Measurements from ENCODE around the gene MSL3.

The MSL3 gene

DNA sequence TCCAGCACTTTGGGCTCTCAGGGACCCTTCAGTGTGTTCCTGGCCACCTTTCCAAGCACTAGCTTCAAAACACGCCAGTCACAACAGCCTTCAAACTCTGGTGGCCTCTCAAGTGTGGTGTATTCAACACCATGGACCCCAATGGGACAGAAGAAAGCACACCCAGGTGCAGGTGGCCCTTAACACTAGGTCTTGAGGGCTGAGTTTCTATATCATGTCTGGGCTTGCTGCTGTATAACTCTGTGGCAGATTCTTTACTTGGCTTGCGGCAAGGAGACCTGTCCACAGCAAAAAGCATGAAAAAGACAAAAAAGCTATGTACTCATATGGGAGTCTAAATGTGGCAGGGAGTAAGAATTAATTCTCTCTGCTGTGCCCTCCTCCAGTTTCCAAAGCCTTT lies 23.1 kb downstream of the MSL3 start:
- ChIA-PET CTCF (no interaction called here), POLR2A (no interaction called here)
- DNase-seq (ENCODE audit: extremely low spot score): no peak
- TF ChIP-seq ELF4 (IDR thresholded peaks at IDR 0.05) (no peak), ARNT (IDR thresholded peaks at IDR 0.05) (no peak), L3MBTL2 (conservative IDR thresholded peaks at IDR 0.05) (no peak), LEF1 (IDR thresholded peaks at IDR 0.05; ENCODE audit: borderline replicate concordance) (no peak), FOXM1 (IDR thresholded peaks at IDR 0.05; ENCODE audit: borderline replicate concordance) (no peak), HDGF (IDR thresholded peaks at IDR 0.05; ENCODE audit: borderline replicate concordance) (no peak), ZNF384 (IDR thresholded peaks at IDR 0.05) (no peak), NFRKB (IDR thresholded peaks at IDR 0.05) (no peak), TARDBP (IDR thresholded peaks at IDR 0.05) (no peak)
- TF ChIP-seq, protein P1, sequence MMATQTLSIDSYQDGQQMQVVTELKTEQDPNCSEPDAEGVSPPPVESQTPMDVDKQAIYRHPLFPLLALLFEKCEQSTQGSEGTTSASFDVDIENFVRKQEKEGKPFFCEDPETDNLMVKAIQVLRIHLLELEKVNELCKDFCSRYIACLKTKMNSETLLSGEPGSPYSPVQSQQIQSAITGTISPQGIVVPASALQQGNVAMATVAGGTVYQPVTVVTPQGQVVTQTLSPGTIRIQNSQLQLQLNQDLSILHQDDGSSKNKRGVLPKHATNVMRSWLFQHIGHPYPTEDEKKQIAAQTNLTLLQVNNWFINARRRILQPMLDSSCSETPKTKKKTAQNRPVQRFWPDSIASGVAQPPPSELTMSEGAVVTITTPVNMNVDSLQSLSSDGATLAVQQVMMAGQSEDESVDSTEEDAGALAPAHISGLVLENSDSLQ (IDR thresholded peaks at IDR 0.05): no peak

GRCh38 chrX:11781734-11782370 lies 23.8 kb downstream of the MSL3 start:
- CTCF ChIA-PET: no interaction called here
- TF ChIP-seq ELF4 (IDR thresholded peaks at IDR 0.05) (no peak), NFRKB (IDR thresholded peaks at IDR 0.05) (no peak), FOXA1 (IDR thresholded peaks at IDR 0.05) (no peak), ARNT (IDR thresholded peaks at IDR 0.05) (no peak), L3MBTL2 (conservative IDR thresholded peaks at IDR 0.05) (no peak), LEF1 (IDR thresholded peaks at IDR 0.05; ENCODE audit: borderline replicate concordance) (no peak), HDGF (IDR thresholded peaks at IDR 0.05; ENCODE audit: borderline replicate concordance) (no peak), TARDBP (IDR thresholded peaks at IDR 0.05) (no peak), FOXK2 (IDR thresholded peaks at IDR 0.05) (no peak), SUZ12 (IDR thresholded peaks at IDR 0.05) (no peak), ZNF384 (IDR thresholded peaks at IDR 0.05) (no peak), BHLHE40 (IDR thresholded peaks at IDR 0.05; ENCODE audit: borderline replicate concordance) (no peak), SP1 (IDR thresholded peaks at IDR 0.05) (no peak), CTBP1 (IDR thresholded peaks at IDR 0.05; ENCODE audit: borderline replicate concordance) (no peak), FOXM1 (IDR thresholded peaks at IDR 0.05; ENCODE audit: borderline replicate concordance) (no peak)
- TF ChIP-seq, protein P1 (IDR thresholded peaks at IDR 0.05): no peak
- no peak for DNase-seq (ENCODE audit: extremely low spot score)
- POLR2A ChIA-PET: no interaction called here

GRCh38 chrX:11784543-11784942 lies 26.5 kb downstream of the MSL3 start:
- ChIA-PET CTCF (interaction anchor here (0.6 kb wide), 1 partner anchor 1096 kb away, joined by 3 read pairs; no protein-coding TSS in a partner anchor), POLR2A (no interaction called here)
- DNase-seq (ENCODE audit: extremely low spot score): no peak
- TF ChIP-seq HDGF (IDR thresholded peaks at IDR 0.05; ENCODE audit: borderline replicate concordance): no peak
- no peak for TF ChIP-seq NFRKB (IDR thresholded peaks at IDR 0.05)
- TF ChIP-seq SUZ12 (IDR thresholded peaks at IDR 0.05): no peak
- no peak for TF ChIP-seq L3MBTL2 (conservative IDR thresholded peaks at IDR 0.05)
- no peak for TF ChIP-seq ARNT (IDR thresholded peaks at IDR 0.05)
- no peak for TF ChIP-seq TARDBP (IDR thresholded peaks at IDR 0.05)
- no peak for TF ChIP-seq ELF4 (IDR thresholded peaks at IDR 0.05)
- no peak for TF ChIP-seq CTBP1 (IDR thresholded peaks at IDR 0.05; ENCODE audit: borderline replicate concordance)
- no peak for TF ChIP-seq FOXK2 (IDR thresholded peaks at IDR 0.05)
- TF ChIP-seq SP1 (IDR thresholded peaks at IDR 0.05): no peak
- no peak for TF ChIP-seq FOXA1 (IDR thresholded peaks at IDR 0.05)
- no peak for TF ChIP-seq ZNF384 (IDR thresholded peaks at IDR 0.05)
- no peak for TF ChIP-seq FOXM1 (IDR thresholded peaks at IDR 0.05; ENCODE audit: borderline replicate concordance)
- TF ChIP-seq, protein P1 (IDR thresholded peaks at IDR 0.05): no peak
- TF ChIP-seq BHLHE40 (IDR thresholded peaks at IDR 0.05; ENCODE audit: borderline replicate concordance): no peak
- TF ChIP-seq LEF1 (IDR thresholded peaks at IDR 0.05; ENCODE audit: borderline replicate concordance): no peak

- ChIA-PET CTCF (interaction anchor here (0.7 to 1.8 kb wide), 6 partner anchors 9 to 256 kb away, joined by 4 to 5 read pairs (median 4); no protein-coding TSS in a partner anchor), POLR2A (no interaction called here)
- no peak for TF ChIP-seq HDGF (IDR thresholded peaks at IDR 0.05; ENCODE audit: borderline replicate concordance)
- TF ChIP-seq ARNT (IDR thresholded peaks at IDR 0.05): no peak
- TF ChIP-seq LEF1 (IDR thresholded peaks at IDR 0.05; ENCODE audit: borderline replicate concordance): no peak
- TF ChIP-seq L3MBTL2 (conservative IDR thresholded peaks at IDR 0.05): no peak
- no peak for TF ChIP-seq FOXA1 (IDR thresholded peaks at IDR 0.05)
- TF ChIP-seq CTBP1 (IDR thresholded peaks at IDR 0.05; ENCODE audit: borderline replicate concordance): no peak
- TF ChIP-seq FOXM1 (IDR thresholded peaks at IDR 0.05; ENCODE audit: borderline replicate concordance): no peak
- TF ChIP-seq, protein P1 (IDR thresholded peaks at IDR 0.05): no peak
- TF ChIP-seq TARDBP (IDR thresholded peaks at IDR 0.05): no peak
- no peak for TF ChIP-seq ZNF384 (IDR thresholded peaks at IDR 0.05)
- no peak for TF ChIP-seq NFRKB (IDR thresholded peaks at IDR 0.05)
- TF ChIP-seq BHLHE40 (IDR thresholded peaks at IDR 0.05; ENCODE audit: borderline replicate concordance): no peak
- no peak for TF ChIP-seq ELF4 (IDR thresholded peaks at IDR 0.05)
- TF ChIP-seq SP1 (IDR thresholded peaks at IDR 0.05): no peak
- TF ChIP-seq SUZ12 (IDR thresholded peaks at IDR 0.05): no peak
- no peak for TF ChIP-seq FOXK2 (IDR thresholded peaks at IDR 0.05)
- DNase-seq (ENCODE audit: extremely low spot score): no peak
Observed at GRCh38 chrX:11786862-11787261, 28.8 kb downstream of the MSL3 start.

- CTCF ChIA-PET: interaction anchor here (0.7 to 1.8 kb wide), 6 partner anchors 9 to 256 kb away, joined by 4 to 5 read pairs (median 4); no protein-coding TSS in a partner anchor
- DNase-seq (ENCODE audit: extremely low spot score): peak; percentile 34
- POLR2A ChIA-PET: no interaction called here
- TF ChIP-seq FOXK2 (IDR thresholded peaks at IDR 0.05) (no peak), NFRKB (IDR thresholded peaks at IDR 0.05) (no peak), FOXM1 (IDR thresholded peaks at IDR 0.05; ENCODE audit: borderline replicate concordance) (no peak), FOXA1 (IDR thresholded peaks at IDR 0.05) (no peak), ZNF384 (IDR thresholded peaks at IDR 0.05) (no peak), L3MBTL2 (conservative IDR thresholded peaks at IDR 0.05) (no peak), ARNT (IDR thresholded peaks at IDR 0.05) (no peak), SP1 (IDR thresholded peaks at IDR 0.05) (no peak)
Observed at GRCh38 chrX:11787564-11787963, 29.5 kb downstream of the MSL3 start.

All from HEK293T (cell line).